ENCODE measurements around the gene TOMM20.
"Not testable (repeated sequence)": the region's sequence is repeated elsewhere in the genome, so short reads cannot be mapped to it uniquely, and the experiment has no call there.

The TOMM20 gene

DNA sequence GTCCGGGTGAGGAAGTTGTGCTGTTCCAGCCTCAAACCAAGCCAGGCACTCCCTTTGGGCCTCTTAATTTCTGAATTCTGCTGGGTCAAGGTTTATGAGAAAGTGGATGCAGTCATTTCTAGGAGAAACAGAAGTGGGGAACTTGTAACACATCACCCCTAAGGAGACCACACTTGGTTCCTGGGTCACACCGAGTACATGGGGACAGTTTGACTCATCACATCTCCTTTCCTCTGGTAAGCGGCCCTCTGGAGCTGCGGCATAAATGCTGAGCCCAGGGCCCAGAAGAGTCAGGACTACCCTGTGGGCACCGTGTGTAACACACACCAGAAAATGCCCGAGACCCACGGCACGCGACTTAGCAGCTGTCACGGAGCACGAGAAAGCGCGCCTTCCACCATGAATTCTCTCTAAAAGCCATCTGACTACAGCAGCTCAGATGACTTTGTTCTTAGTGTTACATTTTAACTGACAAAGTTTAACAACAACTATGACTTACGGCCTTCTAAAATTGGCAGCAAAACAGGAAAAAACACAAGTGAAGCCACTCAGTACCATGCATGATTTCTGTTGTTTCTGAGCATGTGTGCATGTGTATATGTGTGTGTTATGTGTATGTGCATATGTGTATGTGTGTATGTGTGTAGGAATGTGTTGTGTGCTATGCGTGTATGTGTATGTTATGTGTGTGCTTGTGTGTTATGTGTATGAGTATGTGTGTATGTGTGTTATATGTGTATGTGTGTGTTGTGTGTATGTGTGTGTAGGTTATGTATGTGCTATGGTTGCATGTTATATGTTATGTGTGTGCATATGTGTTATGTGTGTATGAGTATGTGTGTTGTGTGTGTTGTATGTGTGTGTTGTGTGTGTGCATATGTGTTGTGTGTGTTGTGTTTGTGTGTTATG lies 50.8 kb downstream of the TOMM20 start:
- no peak for DNase-seq

DNA sequence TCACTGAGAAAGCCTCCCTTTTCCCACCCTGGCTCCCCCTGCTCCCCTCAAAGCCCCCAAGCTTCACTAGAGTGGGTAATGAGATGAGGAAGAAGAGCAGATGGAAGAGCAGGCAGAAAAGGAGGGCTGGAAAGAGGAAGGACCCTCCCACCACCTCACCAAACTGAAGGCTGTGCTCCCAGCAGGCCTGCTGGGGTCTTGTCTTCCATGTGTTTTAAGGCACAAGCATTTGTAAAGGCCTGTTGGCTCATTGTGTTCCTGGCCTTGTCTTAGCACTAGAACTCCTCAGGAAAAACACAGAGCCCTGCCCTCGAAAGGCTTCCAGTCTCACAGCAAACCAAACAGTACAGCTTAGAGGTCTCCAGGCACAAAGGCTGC lies 51.5 kb downstream of the TOMM20 start:
- no peak for DNase-seq

DNA sequence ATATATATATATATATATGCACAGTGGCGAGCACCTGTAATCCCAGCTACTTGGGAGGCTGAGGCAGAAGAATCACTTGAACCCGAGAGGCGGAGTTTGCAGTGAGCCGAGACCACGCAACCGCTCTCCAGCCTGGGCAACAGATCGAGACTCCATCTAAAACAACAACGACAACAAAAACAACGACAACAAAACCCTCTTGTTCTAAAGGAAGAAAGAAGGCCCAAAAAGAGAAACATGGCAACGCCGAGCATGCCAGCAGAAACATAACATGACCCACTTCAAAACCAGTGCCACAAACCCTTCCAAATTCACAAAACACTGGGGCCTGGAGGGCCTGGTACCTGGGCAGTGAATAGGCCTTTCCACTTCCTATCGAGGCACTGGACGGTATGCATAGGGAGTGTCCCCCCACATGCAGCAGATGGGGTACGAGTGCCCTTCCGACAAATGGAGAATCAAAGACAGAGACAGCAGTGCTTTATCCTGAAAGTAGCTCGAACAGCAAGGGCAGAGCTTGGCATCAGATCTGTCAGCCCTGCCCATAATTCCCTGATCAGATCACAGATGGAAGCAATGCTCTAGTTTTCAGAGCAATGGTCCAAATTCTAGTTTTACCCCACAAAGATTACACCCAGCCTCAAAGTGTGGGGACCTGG lies 52.0 kb downstream of the TOMM20 start:
- DNase-seq, result no peak

DNA sequence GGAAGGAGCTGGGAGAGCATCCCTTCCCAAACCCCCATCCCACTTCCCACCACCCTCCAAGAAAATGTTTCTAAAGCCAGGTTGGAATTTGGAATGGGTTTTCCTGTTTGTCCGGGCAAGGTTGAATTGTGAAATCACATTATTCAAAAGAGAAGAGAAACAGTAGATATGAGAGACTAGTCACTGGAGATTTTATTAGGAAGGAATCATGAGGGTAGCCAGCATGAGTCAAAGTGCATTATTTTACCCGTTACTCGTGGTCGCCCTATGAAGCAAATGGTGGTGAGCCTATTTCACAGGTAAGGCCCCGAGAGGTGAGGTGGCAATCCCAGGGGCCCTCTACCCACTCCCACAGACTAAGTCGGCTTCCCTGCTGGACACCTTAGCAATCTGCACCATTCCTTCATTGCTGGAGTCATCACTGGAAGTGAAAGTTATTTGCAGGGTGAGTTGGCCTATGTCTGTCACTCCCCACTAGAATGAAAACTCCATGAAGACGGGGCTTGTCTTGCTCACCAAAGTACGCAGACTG lies 52.8 kb downstream of the TOMM20 start:
- DNase-seq, result no peak

DNA sequence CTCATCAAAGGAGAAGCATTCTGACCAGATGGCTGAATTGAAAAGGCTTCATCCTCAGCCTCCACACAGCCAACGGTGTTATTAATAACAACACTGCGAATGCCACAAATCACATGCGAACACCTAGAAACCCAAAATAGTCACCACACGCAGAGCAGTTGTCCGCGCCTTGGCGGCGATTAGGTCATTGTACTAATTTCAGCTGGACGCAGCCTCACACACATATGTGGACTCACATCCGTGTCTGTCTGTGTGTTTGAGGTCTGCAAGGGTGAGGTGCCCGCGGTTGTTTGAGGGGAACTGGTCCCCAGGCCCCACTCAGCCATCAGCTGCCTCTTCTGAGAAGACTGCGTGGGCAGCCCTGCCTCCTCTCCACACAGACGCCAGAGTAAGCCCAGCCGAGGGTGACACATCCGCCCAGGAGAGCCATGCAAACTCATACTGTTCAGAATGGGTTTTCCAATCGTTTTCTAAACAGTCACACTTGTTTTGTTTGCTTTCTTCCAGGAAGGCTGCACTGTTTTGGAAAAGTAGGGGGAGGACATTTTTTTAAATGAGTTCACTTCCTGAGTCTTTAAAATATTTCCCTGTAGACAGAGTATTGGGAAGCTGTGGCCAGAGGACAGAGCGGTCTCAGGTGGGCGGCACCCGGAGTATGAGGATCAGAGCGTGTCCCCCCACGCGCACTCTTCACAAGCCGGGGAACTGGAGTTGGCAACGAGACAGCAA lies 53.4 kb downstream of the TOMM20 start:
- DNase-seq, result peak; percentile 60

DNA sequence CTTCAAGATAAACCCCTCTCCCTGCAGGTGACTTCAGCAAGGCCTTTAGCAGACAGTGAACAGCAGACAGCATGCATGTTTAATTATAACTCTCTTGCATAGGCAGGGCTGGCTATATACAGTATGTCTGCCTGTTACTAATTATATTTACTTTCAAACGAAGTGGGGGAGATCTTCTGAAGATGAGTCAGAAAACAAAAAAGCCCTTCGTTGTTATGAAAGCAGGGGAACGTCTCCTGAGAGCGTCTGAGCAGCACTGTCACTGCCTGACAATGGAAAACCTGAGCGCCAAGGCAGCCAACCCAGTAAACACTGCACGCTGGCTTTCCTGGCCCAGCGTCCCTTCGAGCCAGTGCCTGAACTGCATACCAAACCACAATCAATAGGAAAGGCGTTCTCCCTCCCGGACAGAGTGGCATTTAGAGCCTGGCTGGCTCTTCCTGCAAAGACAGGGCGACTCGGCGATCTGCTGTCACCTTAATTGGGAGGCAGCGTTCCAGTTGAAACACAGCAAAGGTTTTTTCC lies 54.1 kb downstream of the TOMM20 start:
- DNase-seq, result peak; percentile 53

DNA sequence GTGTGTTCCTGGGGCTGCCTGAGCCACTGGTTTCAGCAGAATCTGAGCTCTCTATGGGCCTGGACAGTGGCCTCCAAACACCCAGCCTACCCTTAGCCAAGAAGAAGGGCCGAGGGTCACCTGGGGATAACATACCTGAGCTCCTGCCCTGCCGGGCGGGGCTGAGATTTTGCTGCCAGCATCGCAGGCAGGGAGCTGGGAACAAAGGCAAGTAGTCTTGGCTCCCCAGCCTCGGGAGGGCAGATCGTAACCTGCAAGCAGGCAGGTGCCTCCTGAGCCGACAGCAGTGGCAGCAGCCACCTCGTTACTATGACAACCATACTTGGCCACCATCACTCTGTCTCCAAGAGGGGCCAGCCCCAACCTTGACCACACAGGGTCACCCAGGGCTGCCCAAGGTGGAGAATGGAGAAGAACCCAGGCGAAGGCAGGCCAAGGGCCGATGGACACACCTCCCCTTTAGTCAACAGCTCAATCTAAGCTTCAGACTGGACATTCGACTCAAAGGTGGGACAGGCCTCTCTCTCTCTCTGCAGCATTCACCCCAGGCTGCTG lies 54.6 kb downstream of the TOMM20 start:
- DNase-seq, result peak; percentile 44

DNA sequence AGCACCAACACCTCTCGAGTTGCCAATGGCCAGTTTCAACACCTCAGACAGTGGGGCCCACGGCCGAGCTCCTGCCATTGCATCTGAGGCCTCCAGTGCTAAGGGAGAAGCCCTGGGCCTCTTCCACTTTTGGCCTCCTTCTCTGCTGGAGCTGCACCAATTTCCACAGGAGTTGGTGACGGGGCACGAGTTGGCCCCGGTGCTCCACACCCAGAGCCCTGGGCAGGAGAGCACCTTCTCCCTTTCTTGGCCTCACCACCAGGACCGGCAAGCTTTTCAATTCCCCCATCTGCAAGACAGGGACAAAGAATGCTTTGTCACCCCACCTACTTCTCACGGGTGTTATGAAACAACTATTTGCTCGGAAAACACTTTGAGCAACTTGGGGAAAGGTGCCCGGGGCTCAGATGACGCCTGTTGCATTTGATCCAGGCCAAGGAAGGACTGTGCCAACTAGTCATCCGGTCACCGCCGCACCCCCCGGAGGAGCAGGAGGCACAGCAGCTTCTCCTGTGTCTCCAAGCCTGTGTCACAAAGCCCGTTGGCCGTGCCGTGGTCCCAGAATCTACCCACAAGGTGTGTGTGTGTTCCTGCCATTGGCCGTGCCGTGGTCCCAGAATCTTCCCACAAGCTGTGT lies 55.2 kb downstream of the TOMM20 start:
- DNase-seq, result no peak

DNA sequence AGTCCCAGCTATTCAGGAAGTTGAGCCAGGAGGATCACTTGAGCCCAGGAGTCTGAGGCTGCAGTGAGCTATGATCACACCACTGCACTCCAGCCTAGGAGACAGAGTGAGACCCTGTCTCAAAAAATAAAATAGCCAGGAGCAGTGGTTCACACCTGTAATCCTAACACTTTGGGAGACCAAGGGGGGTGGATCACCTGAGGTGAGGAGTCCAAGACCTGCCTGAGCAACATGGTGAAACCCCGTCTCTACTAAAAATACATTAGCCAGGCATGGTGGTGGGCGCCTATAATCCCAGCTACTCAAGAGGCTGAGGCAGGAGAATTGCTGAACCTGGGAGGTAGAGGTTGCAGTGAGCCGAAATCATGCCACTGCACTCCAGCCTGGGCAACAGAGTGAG lies 56.1 kb downstream of the TOMM20 start:
- not testable (repeated sequence) for DNase-seq

DNA sequence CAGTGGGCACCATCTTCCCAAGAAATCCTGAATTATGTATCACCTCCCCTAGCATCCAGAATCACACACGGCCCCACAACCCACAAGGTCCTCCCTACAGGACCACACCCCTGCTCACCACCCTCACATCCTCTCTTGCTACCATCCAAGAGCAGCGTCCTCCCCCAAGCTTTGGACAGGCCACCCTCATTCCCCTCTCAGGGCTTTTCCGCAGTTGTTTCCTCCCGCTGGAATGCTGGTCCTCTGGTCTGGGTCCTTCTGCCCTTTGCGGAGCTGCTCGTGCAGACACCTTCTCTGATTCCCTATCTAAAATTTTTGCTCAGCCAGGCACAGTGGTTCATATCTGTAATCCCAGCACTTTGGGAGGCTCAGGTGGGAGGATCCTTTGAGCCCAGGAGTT lies 56.5 kb downstream of the TOMM20 start:
- DNase-seq, result no peak

DNA sequence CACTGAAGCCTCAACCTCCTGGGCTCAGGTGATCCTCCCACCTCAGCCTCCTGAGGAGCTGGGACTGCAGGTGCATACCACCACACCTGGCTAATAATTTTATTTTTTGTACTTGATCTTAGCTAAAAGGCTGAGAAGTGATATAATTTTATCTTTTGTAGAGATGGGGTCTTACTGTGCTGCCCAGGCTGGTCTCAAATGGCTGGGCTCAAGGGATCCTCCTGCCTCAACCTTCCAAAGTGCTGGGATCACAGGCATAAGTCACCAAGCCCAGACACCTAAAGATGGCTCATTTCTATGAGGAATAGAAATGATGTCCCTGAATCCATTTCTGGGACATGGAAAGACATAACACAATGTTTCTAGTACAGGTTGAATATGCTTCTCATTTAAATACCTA lies 57.8 kb downstream of the TOMM20 start:
- no peak for DNase-seq

DNA sequence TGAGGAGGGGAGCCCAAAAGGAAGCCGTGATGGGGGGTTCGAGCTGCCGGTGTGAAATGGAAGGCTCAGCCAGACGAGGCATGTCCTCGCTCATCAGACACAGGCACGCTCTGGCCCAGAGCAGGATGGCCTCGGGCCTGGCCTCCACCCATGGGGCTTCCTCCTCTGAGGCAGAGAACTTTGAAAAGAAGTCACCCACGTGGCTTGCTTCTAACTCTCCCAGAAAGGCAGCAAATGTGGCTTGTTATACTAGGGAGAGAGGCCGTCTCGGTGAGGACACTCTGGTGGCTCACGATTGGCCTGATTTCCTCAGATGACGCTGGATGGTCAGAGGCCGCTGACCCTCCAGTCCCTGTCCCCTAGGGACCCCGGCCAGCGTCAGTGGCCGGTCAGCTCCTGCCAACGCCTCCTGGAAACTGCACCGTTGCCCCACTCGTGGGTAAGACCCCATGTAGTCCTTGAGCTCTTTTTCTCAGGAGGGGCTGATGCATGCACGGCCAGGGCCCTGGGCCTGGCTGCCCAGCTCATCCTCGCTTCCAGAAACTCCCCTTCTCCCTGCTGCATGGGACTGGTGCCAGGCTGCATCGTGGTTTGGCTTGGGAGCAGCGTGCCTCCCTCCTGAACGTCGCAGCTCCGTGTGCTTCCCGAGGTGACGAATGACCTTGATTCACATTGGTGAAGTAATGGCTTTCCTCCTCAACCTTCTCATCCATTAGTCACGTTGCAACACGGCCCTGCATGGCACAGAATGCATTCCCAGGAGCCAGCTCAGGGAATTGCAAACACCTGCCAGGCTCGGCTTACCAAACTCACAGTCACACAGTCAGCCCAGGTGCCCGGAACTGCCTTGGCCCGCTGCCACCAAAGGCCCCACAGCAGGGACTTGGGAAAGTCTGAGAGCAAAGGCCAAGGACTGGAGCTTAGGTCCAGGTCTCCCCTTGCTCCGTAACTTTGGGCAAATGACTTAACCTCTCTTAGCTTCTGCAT lies 58.8 kb downstream of the TOMM20 start:
- peak; percentile 98 for DNase-seq

DNA sequence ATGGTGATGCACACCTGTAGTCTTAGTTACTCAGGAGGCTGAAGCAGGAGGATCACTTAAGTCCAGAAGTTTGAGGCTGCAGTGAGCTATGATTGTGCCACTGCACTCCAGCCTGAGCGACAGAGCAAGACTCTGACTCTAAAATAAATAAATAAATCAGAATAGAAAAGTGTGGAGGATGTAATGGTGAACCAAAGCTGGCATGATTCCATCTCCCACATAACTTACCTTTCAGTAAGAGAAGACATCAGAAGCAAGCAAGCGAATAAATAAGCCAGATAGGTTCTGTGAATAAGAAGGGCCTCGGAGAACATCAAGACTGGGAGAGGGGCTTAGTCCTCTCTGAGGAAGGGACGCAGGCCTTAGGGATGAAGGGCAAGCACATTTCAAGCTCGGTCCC lies 59.5 kb downstream of the TOMM20 start:
- no peak for DNase-seq

DNA sequence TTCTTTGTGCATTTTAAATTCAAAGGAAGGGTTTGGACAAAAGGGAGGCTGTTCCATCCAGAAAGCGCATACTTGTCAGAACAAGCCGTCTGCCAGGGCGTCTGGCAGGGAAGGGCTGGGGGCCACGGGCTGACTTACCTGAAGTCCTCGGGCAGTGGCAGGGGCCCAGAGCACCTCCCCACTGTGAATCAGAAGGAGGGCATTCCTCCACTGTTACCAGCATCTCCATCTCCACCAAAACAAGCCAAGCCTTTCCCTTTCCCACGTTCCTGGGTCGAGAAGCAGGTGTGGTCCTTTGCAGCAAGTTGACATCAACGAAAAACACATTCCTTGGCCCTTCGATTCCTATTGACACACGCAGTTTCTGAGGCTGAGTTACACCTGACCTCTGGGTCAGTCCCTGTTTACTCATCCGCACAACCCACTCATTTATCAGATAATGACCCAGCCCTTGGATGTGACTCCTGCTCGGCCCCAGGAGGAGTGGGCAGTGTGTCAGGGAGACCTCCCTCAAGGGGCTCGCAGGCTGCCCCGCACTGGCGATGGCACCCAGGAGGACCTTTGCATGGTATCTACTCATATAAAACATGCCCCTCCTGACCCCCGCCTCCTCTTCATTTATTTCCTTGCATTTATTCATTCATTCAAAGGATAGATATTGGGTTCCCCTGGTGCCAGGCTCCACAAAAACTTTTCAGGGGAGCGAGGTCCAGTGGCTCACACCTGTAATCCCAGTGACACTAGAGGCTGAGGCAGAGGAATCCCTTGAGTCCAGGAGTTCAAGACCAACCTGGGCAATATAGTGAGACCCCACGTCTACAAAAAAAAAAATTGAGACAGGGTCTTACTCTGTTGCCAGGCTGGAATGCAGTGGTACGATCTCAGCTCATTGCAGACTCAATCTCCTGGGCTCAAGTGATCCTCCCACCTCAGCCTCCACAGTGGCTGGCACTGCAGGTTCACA lies 60.2 kb downstream of the TOMM20 start:
- no peak for DNase-seq

DNA sequence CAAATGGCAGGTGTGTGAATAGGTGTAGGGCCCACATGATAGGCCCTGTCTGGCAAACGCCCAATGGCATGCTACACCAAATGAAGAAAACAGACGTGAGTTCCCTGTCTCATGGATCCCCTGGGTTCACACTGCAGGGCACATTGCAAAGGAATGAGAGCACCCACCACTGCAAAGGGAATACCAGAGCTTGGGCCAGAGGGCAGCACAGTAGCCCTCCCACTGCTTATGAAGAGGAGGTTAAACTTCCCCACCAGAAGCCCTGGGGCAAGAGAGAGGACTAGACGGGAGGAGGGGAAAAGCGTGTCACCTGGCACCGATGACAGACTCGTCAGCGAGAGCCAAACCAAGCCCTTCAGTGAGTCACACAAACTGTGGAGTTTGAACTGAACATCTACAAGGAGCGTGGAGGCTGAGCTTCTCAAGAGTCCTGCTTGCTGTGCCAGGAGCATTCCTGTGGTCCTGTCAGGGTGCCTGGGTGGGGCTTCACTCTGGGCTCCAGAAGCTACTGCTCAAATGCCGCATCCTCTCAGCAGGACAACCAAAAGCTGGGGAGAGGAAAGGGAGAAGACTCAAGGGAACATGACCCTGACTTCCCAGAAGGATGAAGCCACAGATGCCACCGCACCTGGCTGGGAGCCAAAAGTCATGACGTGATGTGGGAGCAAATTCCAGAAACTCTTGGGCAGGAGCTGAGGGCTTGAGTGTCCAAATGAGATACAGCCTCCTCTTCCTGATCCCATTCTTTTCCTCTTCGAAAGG lies 61.1 kb downstream of the TOMM20 start:
- DNase-seq, result peak; percentile 48

DNA sequence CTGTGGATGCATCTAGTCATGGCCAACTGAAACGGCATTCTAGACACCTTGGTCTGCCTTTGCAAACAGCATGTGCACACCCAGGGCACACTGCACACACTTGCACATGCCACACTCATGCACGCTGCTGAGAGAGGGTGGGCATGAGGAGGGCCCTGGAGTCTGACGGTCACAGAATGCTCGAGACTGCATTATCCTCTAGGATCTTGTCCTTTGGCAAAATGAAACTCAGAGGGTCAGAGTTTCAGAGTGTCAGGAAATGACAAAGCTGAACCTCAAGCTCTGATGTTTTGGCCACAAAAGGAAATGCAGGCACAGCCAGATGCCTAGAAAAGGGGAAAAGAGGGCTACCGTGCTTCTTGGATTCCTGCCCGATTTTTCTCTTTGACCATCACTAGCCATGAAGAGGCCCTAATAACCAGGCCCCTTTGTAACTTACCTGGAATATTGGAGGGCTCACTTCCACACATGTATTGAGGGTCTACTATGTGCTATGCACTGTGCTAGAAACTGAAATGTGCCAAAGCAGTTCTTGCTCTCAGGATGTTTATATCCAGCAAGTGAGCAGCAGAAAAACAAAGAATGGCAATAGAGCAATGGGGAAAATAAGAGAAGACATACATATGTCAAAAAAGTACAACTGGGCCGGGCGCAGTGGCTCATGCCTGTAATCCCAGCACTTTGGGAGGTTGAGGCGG lies 65.4 kb downstream of the TOMM20 start:
- no peak for DNase-seq

DNA sequence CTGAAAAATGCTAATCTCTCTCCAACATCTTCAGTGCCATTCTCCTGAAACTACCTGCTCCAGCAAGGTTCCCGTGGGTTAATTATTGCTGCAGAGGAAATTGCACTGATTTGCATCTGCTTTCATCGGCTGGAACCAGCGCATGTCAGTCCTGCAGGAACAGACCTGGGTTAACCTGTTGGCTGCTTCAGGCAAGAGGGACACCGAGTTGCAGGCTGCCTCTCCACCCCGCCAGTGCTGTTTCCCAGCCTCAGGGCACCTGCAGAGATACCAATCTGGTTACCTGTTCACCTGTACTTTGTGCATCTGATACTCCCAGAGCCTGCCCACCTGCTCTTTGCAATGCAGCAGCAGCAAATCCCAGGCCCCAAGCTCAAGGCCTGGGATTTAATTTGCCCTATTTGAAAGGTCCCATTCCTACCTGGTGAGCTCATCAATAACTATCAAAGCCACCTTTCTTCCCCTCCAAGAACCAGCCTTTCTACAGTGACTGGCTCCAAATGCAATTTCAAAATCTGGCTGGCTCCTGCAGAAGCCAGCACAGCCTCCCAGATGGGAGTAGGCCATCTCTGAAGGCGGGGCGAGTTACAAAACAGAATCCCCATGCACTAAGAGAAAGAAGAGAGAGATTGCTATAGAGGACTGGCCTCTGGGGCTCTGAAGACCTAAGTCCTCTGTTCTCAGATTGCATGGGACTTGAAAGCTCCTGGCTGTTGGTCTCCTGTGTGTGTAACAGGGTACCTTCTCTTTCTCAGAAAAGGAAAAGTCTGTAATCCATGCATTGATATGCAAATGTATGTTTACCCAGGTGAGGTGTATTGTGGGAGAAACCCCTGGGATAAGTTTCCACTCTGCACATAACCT lies 67.8 kb downstream of the TOMM20 start:
- peak; percentile 54 for DNase-seq
